SK-N-MC (cell line): ENCODE data around the gene SHROOM3.

Experiments used
- EZH2 ChIP-seq: fragments of 200-600 bp; sonication (generic); IDR thresholded peaks from one replicate; pipeline ENCODE4 v1.6.1; 2017; ENCODE audit warnings: antibody characterized with exemption
- FOXP2 ChIP-seq: optimal IDR thresholded peaks from 2 replicates; pipeline ENCODE3; 2011; ENCODE audit warnings: mild to moderate bottlenecking, moderate library complexity; ENCODE audit not compliant: insufficient read depth; ENCODE audit errors: extremely low read length, control extremely low read depth
- POLR2AphosphoS5 ChIP-seq: IDR thresholded peaks from 2 replicates; pipeline ENCODE4 v1.6.1; 2012; ENCODE audit warnings: mild to moderate bottlenecking, low read depth, low read length, borderline replicate concordance

DNA sequence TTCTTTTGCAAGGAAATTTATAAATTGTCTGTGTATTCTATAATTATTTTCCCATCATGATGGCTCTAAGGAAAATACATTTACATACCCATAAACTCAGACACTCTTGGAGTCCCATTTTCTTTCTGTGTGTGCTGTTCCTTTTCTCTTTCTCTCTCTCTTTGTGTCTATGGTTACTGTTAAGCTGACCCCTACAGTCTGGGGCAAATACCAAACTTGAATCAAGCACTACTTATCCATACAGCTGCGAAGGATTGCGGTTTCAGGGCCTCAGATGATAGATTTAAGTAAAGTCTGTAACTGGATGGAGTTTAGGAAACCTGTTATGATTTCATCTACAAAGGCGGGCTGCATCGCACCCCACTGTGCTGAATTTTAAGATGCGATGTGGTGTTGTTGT lies 150.2 kb downstream of the SHROOM3 start:
- TF ChIP-seq POLR2AphosphoS5 (no peak), EZH2 (no peak), FOXP2 (no peak)
